Esophagus muscularis mucosa (tissue), 3 donors: ENCODE data around the gene NUMA1.

ENCODE experiments used
- CTCF ChIP-seq, 3 experiments: fragments of 200-600 bp in 2 of 3; fragments of 450-650 bp in 1 of 3; sonication (generic) in 2 of 3; IDR thresholded peaks; one replicate each; pipeline ENCODE4 v1.5.1; 2017 to 2019; ENCODE audit warnings: antibody characterized with exemption in 3 of 3, mild to moderate bottlenecking in 2 of 3, moderate library complexity in 1 of 3
- POLR2A ChIP-seq: fragments of 450-650 bp; IDR thresholded peaks from one replicate; pipeline ENCODE4 v1.6.1; 2017; ENCODE audit warnings: antibody characterized with exemption, moderate library complexity, mild to moderate bottlenecking, low read depth
- POLR2AphosphoS5 ChIP-seq, 2 donors: sonication (generic); formaldehyde crosslinking; IDR thresholded peaks; one replicate each; pipeline ENCODE4 v1.6.1; 2017; ENCODE audit warnings: antibody characterized with exemption in 2 of 2

- no peak for TF ChIP-seq CTCF (IDR thresholded peaks at IDR 0.05)
- TF ChIP-seq POLR2AphosphoS5 (IDR thresholded peaks at IDR 0.05) = peak in 1 of 2 donors; percentile 9
- no peak for TF ChIP-seq POLR2A
Measured at GRCh38 chr11:72002841-72003775, 77.2 kb downstream of the NUMA1 start.
